IPS DF 4.7 (cell line): ENCODE data around the gene AHRR.
"Not testable (repeated sequence)": the region's sequence is repeated elsewhere in the genome, so short reads cannot be mapped to it uniquely, and the experiment has no call there.

ENCODE experiments used
- DNase-seq: peaks from one replicate; pipeline ENCODE4 v3.0.0-alpha.2; 2013; ENCODE audit warnings: low spot score; ENCODE audit errors: extremely low read depth

Gene AHRR

DNA sequence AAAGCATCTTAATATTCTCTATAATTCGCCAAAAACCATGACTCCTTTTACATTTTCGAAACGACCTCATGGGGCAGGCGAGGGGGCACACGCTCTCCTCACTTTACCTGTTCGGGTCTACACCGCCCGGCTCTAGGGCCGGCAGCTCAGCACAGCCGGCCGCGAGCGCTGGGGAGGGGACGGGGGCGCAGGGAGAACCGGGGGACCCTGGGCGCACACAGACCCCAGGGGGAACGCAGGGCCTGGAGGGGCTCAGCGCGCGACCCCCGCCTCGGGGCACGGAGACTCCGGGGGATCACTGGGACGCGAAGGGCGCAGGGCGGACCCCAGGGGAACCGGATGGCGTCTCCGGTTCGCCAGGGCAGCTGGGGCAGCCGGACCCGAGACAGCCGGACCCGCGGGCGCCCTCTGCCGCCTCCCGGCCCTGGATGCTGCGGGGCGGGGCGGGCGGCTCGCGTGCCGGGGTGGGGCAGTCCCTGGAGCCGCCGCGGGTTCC lies at the start of gene AHRR:
AHRR (plus strand) TSS at position 485 of the 496 bp plus-strand sequence. CDS start 22,189 bp downstream, outside the sequence.
- no peak for DNase-seq

GRCh38 chr5:271828-272167 lies 49.7 kb upstream of the AHRR start:
- not testable (repeated sequence) for DNase-seq

- not testable (repeated sequence) for DNase-seq
Measured at GRCh38 chr5:273091-273490, 48.4 kb upstream of the AHRR start.

DNA sequence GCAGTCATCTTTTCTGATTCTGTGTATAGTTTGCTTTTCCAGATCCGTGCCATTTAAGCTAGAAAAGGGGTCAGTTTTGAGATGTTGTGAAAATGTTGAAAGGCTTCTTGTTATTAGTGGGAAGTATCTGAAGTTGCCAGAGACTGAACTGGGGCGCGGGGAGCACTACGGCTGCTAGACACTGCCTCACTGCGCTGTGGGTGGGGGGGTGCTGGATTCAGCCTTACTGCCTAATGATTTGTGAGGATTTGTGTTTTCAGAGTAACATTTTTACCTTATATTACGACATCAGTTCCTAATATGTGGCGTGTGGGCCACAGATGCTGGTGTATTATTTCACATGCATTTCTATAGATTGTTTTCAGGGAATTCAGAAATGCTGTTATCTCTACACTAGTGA lies 48.0 kb upstream of the AHRR start:
- not testable (repeated sequence) for DNase-seq

GRCh38 chr5:274346-274745 lies 47.2 kb upstream of the AHRR start:
- DNase-seq, result not testable (repeated sequence)

DNA sequence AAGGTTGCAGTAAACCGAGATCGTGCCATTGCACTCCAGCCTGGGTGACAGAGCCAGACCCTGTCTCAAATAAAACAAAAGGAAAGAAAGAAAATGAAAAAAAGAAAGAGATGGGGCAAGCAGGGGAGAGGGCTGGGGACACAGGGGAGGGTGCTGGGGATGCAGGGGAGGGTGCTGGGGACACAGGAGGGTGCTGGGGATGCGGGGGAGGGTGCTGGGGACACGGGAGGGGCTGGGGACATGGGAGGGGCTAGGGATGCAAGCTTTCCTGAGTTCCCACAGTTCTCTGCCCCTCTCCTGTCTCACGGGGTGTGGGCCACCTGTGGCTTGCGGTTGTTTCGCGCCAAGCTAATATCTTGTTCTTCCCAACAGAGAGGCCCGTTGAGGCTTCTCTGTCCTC lies 42.9 kb upstream of the AHRR start:
- DNase-seq, result no peak

GRCh38 chr5:279051-279665 lies 42.4 kb upstream of the AHRR start:
- DNase-seq, result not testable (repeated sequence)

- no peak for DNase-seq
Measured at GRCh38 chr5:285991-286557, 35.4 kb upstream of the AHRR start.

GRCh38 chr5:290200-290599 lies 31.3 kb upstream of the AHRR start:
- not testable (repeated sequence) for DNase-seq

GRCh38 chr5:291345-291744 lies 30.2 kb upstream of the AHRR start:
- not testable (repeated sequence) for DNase-seq

DNA sequence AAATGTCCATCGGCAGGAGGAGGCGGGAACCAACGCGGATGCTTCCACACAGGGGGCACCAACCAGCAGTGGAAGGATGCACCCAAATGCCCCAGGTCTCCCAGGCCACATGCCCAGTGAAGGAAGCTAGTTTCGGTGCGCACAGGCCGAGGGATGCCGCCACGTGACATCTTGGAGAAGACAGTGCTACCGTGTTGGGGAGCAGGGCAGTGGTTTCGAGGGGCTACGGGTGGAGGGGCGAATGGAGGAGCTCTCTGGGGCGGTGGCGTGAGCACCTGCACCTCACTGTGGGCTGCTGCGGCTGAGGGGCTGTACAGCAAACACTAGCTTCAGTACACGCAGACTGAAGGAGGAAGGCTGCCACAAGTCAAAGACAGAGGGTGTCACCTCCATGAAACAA lies 26.7 kb upstream of the AHRR start:
- not testable (repeated sequence) for DNase-seq

DNA sequence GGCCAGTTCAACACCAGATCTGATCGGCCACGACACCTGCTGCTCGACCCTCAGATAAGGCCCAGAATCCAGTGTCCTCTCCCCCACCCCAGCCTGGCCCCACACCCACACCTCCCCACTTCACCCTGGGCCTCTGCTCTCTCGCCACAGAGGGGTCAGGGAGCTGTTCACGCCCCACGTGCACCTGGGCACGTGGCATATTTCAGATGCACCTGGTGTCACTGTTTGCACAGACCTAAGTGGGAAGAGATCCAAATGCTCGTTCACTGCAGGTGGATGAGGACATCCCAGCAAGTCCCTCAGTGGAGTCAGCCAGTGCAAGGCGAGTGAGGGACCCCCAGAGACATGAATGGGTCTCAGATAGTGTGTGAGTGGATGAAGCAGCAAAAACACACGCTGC lies 25.3 kb upstream of the AHRR start:
- not testable (repeated sequence) for DNase-seq

GRCh38 chr5:296954-297353 lies 24.6 kb upstream of the AHRR start:
- not testable (repeated sequence) for DNase-seq

DNA sequence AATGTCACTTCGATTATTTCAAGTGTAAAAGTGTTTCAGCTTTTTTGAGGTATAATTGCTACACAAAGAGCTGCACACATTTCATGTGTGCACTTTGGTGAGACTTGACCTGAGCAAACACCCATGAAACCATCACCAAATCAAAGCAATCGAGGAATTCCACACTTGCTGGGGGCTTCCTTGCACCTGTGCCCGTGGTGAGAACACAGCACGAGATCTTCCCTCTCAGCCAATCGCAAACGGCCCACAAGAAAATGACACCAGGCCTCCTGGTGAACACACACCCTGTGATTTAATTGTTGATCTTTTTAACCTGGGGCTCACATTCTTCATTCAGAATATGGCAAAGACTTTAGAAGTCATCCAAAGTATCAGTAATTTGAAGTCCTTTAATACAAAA lies 24.1 kb upstream of the AHRR start:
- DNase-seq, result not testable (repeated sequence)

DNA sequence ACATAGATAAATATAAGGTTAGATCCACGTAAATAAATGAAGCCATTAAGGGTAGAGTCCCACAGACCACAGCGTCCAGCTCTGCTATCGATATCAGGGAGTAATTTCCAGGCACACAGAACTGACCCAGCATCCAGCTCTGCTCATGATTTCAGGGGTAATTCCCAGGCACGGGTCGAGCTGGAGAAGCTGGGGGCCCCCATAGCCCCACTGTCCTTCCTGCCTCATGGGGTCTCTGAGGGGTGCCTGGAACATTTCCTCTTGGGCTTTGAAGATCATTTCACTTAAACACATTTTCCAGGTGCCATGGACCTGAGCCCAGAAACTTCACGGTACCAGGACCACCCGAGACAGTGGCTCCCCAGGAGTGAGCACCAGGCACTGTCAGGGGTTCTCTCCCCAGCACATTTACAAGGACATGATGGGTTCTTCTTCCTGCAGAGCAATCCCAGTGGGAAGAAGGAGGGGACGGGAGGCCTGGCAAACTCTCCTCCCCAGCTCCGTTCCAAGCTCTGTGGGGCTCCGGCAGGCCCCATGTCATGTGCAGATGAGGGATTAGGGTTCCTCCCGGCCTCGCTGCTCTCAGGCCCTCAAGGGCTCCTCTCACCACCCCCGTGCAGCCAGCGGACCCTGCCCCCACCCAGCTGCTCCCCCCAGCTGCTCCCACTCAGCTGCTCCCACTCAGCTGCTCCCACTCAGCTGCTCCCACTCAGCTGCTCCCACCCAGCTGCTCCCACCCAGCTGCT lies 23.4 kb upstream of the AHRR start:
- DNase-seq, result not testable (repeated sequence)

DNA sequence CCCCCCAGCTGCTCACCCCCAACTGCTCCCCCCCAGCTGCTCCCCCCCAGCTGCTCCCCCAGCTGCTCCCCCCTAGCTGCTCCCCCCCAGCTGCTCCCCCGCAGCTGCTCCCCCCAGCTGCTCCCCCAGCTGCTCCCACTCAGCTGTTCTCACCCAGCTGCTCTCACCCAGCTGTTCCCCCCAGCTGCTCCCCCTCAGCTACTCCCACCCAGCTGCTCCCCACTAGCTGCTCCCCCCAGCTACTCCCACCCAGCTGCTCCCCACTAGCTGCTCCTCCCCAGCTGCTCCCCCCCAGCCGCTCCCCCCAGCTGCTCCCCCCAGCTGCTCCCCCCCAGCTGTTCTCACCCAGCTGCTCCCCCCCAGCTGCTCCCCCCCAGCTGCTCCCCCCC lies 22.8 kb upstream of the AHRR start:
- no peak for DNase-seq

DNA sequence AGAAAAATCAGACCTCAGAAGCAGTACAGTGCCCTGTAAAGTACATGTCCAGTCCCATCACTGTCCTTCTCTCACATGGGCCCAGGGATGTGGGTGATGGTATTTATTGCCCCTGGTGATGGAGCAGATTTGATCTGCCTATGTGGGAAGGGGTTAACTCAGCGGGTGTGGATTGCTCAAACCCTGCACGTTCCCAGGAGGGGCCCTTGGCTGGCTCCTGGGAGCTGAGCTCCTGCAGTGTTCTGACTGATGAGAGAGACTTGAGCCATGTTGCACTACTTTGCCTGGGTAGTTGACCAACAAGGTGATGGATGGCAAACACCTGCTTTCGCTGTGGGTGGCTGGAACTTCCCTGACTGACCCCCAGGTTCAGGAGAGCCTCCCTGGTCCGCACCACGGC lies 21.6 kb upstream of the AHRR start:
- not testable (repeated sequence) for DNase-seq

DNA sequence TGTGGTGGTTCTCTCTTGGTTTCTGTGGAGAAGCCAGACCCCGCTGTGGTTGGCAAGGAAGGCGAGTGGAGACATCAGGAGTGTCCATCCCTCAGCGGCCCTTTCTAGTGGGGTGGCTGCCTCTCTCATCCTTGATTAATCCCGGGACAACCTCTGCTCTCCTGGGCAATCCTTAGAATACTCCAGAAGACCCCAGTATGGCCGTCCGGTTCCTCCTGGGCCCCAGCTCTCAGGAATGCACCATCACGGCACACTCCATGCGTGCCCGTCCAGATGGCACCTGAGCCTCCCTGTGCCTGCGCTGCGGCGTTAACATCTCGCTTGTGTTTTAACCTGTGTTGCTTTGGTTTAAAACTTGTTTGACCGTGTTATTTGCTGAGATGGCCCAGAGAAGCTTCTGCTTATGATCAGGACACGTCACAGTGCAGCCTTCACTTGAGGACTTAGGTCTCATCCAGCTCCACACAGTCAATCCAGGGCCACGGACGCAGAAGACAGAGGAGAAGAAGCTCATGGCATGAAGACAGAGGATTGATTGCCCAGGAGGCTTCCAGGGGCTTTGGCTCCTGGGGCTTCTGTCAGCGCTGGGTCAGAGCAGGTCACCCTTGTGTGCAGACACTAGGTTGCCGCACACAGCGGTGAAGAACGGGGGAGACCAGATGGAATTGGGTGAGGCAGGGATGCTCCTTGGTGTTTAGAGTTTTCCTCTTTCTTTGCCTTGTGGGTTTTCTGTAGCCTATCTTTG lies 20.7 kb upstream of the AHRR start:
- not testable (repeated sequence) for DNase-seq

GRCh38 chr5:302416-302815 lies 19.1 kb upstream of the AHRR start:
- DNase-seq, result not testable (repeated sequence)

GRCh38 chr5:302966-303365 lies 18.5 kb upstream of the AHRR start:
- DNase-seq, result no peak

- DNase-seq, result not testable (repeated sequence)
Measured at GRCh38 chr5:303741-304140, 17.8 kb upstream of the AHRR start.

GRCh38 chr5:305050-305449 lies 16.5 kb upstream of the AHRR start:
- DNase-seq, result no peak
